Fibroblast of skin of left quadriceps (primary cell): ENCODE measurements around the gene SPINDOC.

Source experiments
- DNase-seq, 2 experiments: peaks; one replicate each; pipeline ENCODE4 v3.0.0-alpha.2; 2013; ENCODE audit warnings: low read depth in 2 of 2

The SPINDOC gene

DNA sequence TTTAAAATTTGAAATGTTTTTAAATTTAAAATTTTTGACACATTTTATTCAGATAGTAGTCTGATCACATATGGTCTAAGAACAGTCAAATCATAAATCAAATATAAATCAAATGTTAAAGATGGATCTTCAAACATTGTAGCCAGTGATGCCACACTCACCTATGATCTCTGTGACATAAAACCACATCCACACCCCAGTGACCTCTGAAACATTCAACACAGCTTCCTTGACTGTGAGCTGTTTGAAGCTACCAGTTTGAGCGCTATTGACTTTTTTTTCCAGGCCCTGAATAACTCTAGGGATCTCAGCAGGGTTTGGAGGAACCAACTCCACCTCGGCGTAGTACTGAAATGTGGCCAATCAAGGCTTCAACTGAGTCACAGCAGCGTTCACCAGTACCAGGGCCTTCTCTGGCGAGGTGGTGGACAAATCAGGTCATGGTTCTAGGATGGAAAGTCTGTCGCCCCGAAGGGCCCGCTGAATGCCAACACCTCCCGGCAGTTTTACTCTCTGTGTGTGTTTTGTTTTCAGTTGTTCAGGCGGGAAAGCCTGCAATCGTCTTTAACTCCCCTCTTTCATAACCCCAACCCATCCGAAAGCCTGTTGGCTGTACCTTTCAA lies 21.4 kb downstream of the SPINDOC start:
- no peak for DNase-seq

GRCh38 chr11:63835158-63835545 lies 21.9 kb downstream of the SPINDOC start:
- DNase-seq = no peak

GRCh38 chr11:63837027-63837688 lies 23.9 kb downstream of the SPINDOC start:
- DNase-seq = peak in 1 of 2 experiments; percentile 49

- no peak for DNase-seq
Measured at GRCh38 chr11:63837739-63838138, 24.5 kb downstream of the SPINDOC start.

GRCh38 chr11:63838150-63838677 lies 25.0 kb downstream of the SPINDOC start:
- no peak for DNase-seq

DNA sequence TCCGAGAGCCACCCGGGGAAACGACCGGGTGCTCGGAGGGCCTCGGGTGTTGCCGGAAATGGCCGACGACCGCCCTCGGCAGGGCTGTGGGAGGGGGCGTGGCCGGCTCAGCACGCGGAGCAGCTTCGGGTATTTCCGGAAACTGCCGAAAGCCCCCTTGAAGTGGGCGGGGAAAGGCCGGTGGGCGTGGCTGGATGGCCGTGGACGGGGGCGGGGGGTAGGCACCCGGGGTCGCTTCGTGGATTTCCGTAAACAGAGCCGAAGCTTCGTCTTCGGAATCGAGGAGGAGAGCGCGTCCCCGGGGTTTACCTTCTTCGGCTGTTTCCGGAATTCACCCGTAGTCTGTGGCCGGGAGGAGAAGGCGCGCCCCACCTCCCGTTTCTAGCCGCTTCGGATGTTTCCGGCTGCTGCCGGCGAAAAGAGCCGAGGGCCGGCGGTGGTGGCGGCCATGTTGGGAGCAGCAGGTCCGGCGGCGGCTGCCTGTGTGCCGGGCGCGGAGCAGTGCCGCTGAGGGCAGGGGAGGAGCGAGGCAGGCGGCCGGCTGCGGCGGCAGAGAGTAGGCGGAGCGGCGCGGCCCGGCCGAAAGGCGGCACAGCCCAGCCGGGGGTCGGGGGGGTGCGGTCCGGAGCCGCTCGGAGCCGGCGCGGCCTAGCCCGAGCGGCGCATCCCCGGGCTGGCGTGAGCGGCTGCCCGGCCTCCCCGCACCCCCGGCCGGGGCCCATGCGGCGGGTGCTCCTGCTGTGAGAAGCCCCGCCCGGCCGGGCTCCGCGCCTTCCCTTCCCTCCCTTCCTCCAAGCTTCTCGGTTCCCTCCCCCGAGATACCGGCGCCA lies 25.6 kb downstream of the SPINDOC start, which contains the start of gene MARK2:
MARK2 (plus strand) TSS at position 433 of the 830 bp plus-strand sequence; CDS start at position 830, 397 bp downstream.
- peak; percentile 96 for DNase-seq

DNA sequence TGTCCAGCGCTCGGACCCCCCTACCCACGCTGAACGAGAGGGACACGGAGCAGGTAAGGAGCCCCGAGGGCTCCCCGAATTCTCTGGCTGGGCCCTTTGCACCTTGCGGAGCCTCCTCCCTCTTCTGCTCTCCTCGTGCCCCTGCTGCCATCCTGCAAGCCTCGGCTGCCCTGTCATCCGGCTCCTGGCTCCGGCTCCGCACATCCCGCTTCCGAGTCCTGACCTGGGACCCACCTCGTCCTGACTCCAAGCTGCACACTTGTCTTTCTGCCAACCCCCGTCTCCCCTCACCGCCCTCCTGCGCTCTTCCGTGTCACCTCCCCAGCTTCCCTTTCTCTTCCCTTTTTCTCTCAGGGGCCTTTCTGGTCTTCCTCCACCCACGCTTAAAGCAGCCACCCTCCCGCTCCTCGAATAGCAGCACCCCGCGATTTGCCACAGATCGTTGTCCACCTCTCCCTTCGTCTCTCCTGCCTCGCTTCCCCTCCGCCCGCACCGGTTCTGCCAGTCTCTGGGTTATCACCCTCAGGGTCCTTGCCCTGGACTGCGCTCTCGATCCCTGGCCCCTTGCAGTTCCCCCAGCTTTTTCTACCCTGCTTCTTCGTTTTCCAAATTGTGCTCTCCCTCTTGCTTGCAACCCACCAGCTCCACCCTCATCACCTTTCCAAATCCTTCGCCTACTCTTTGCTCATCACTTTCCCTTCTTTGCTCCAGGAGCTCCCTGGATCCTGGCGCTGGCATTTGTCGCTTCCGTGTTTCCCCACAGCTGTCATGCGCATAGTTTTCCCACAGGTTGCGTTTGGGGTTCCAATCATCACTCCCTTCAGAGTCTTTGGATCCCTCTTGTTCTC lies 26.5 kb downstream of the SPINDOC start:
- no peak for DNase-seq

DNA sequence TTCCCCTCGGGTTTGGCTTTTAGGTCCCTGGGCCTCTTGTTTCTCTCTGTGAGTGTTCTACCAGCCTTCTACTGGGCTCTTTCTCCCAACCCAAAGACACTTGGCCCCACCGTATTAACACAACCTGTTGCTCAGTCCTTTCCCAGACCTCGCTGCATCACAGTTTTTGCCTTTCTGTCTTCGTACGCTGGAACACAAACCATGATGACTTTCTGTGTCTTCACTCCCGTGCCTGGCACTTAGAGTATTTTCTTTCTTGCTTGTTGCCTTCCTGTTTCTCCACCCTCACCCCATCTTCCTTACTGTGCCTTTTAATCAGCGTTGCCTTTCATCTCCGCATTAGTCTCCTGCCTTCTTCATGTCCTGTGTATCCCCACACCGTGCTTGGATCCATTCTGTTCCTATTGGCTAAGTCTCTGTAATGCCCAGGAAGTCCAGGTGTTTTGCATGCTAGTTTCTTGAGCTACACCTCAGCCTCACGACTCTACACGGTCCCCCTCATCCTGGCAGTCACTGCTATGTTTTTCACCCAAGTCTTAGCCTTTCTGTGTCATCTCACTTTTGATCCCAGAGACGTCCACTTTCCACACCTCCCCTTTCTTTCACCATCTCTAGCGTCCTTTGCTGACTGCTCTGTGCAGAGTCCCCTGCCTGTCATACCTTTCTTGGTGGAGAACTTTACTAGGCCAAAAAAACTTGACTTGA lies 27.3 kb downstream of the SPINDOC start:
- no peak for DNase-seq

- no peak for DNase-seq
Measured at GRCh38 chr11:63841554-63841953, 28.3 kb downstream of the SPINDOC start.

DNA sequence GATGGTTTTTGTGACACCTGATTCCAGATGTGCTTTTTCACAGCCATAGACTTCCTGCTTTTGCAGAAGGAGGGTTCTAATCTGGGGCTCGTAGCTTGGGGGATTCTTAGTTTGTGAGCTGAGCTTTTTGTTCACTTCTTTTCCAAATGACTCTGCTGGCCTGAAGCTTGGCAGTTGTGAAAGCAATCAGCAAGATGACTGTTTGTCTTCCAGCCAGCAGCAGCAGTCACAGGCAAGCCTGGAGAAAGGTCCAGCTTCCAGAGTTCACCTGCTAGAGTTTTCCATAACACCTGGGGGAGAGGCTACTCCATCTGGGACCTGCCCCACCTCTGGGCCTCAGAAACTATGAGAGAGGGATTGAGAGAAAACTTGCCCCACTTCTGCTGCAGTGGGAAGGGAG lies 29.8 kb downstream of the SPINDOC start:
- DNase-seq = no peak

- DNase-seq = no peak
Measured at GRCh38 chr11:63844836-63845235, 31.6 kb downstream of the SPINDOC start.

GRCh38 chr11:63845303-63845702 lies 32.0 kb downstream of the SPINDOC start:
- DNase-seq = peak; percentile 36 to 46

DNA sequence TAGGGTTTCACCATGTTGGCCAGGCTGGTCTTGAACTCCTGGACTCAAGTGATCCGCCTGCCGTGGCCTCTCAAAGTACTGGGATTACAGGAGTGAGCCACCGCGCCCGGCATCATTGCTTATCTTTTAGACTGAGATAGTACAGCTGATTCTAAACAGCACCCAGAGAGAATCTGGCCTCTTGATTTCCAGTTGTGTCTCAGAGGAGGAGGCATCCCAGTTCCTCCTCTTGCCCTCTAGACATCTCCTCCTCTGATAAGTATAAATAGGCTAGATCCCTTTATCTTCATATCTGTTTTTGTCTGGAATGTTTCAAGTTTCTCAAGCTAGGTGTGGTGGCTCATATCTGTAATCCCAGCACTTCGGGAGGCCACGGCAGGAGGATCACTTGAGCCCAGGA lies 32.7 kb downstream of the SPINDOC start:
- no peak for DNase-seq

DNA sequence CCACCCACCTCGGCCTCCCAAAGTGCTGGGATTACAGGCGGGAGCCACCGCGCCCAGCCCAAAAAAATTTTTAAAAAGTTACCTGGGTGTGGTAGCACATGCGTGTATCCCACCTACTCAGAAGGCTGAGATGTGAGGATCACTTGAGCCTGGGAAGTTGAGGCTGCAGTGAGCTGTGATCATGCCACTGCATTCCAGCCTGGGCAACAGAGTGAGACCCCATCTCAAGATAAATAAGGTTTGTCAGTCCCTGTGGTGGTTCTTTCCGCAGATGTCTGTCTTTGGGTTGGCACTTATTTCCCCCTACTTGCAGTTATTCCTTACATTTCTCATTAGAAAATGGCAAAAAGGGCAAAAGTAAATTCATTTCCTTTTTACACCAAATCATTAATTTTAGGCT lies 33.6 kb downstream of the SPINDOC start:
- DNase-seq = no peak

DNA sequence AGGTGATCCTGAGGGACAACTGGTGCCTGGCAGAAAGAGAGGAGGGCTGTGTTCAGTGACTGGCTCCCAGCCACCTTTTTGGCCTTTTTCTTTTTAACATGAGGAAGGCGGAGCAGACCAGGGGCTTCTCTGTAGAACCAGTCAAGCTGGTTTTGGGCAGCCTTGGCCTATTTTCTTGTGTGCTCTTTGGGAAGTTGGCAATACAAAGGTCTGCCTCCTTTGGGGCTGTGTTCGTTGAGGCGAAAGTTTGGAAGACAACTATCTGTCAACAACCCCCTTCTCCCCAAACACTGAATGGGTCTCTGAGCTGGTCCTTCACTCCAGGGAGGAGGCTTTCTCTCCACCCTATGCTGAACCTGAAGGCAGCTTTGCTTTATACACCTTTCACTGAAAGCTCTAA lies 34.1 kb downstream of the SPINDOC start:
- DNase-seq = no peak

GRCh38 chr11:63849691-63850090 lies 36.4 kb downstream of the SPINDOC start:
- no peak for DNase-seq

- DNase-seq = no peak
Measured at GRCh38 chr11:63850920-63851319, 37.7 kb downstream of the SPINDOC start.

DNA sequence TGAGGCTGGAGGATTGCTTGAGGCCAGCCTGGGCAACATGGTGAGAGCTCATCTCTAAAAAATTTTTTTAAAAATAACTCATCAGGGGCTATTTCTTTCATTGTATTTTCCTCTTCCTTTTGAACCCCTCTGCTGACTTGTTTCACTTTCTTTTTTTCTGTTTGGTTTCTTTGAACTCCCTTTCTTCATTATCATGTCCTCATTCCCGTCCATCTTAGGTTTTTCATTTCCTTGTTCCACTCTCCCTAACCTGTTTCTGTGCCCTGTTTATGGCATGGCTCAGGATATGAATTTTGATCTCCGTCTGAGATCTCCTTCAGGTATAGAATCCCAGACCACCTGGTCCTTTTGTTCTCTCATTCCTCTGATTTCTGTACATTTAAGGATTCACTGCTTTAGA lies 38.1 kb downstream of the SPINDOC start:
- DNase-seq = no peak

DNA sequence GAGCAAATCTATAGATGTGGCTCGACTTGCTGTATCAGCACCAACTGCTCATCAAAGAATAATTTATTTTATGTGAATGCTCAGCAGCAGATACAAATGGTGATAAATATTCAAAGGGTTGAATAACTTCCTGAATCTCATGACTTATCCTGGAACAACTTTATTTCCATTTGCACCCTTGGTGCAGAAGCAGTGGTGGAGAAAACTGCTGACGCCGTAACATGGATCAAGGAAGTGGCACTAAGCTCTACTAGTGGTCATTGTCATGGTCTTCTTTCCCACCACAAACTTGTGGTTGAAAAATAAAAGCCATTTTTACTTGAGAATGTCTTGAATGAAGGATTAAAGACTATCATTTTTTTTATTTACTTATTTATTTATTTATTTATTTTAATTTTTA lies 40.2 kb downstream of the SPINDOC start:
- DNase-seq = no peak

DNA sequence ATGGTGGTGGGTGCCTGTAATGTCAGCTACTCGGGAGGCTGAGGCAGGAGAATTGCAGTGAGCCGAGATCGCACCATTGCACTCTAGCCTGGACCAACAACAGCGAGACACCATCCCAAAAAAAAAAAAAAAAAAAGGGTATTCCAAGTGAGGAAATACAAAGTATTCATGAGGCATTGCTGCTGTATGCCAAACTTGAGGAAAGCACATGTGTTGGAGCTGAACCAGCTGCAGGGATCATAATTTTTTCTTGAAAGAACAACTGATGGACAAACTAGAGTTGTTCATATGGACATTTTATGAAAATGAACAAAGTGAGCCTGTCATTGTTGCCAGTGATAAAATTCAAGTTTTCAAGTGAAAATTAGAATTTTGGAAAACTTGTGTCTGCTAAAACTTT lies 41.4 kb downstream of the SPINDOC start:
- no peak for DNase-seq

GRCh38 chr11:63855975-63856374 lies 42.7 kb downstream of the SPINDOC start:
- no peak for DNase-seq
